Neural crest cell (in vitro differentiated cells): ENCODE measurements around the gene RARRES1. TPM values are rescaled to one million over a fixed set of nuclear protein-coding genes. Genes with fewer than 3 reads are reported as not detected.

ENCODE experiments used
- DNase-seq: peaks from one replicate; pipeline ENCODE4 v3.0.0; 2021; ENCODE audit warnings: low read depth, mixed read lengths, low spot score
- H3K27ac Mint-ChIP-seq: one replicate; pipeline ENCODE4 v1.8.0; 2021; ENCODE audit warnings: mild to moderate bottlenecking, mixed read lengths; ENCODE audit not compliant: unreplicated experiment
- H3K27me3 Mint-ChIP-seq: 2 replicates; pipeline ENCODE4 v1.8.0; 2021; ENCODE audit warnings: low read depth, mild to moderate bottlenecking, mixed read lengths
- H3K36me3 Mint-ChIP-seq: 2 replicates; pipeline ENCODE4 v1.8.0; 2021; ENCODE audit warnings: low read depth, mild to moderate bottlenecking, mixed read lengths
- H3K4me1 Mint-ChIP-seq: 2 replicates; pipeline ENCODE4 v1.8.0; 2021; ENCODE audit warnings: mixed read lengths
- H3K4me3 Mint-ChIP-seq: one replicate; pipeline ENCODE4 v1.8.0; 2021; ENCODE audit warnings: mild to moderate bottlenecking, mixed read lengths
- H3K9me3 Mint-ChIP-seq: 2 replicates; pipeline ENCODE4 v1.8.0; 2021; ENCODE audit warnings: mixed read lengths
- CTCF ChIP-seq: fragments of 200-600 bp; sonication (generic); conservative IDR thresholded peaks from 2 replicates; pipeline ENCODE4 v1.5.0; 2021; ENCODE audit warnings: antibody characterized with exemption, mild to moderate bottlenecking
- total RNA-seq: library from RNA; stranded (reverse); gene quantifications from 2 replicates; pipeline ENCODE4 v1.2.1, GENCODE V29; 2021

RARRES1 gene
- total RNA-seq, 1 donor from 2014 or later, result 1.4 TPM

GRCh38 chr3:158773166-158773565 lies 40.9 kb upstream of the RARRES1 start:
- no peak for DNase-seq
- Mint-ChIP-seq H3K36me3 (no peaks in the 10 kb centered on the region), H3K27ac (no peak overlapping the region), H3K27me3 (no peaks in the 10 kb centered on the region), H3K9me3 (peaks cover 2% of the 10 kb centered on the region), H3K4me1 (peaks cover 9% of the 10 kb centered on the region), H3K4me3 (no peak overlapping the region)
- TF ChIP-seq CTCF, result no peak

GRCh38 chr3:158771982-158772381 lies 39.7 kb upstream of the RARRES1 start:
- Mint-ChIP-seq H3K4me1 (peaks cover 13% of the 10 kb centered on the region), H3K4me3 (no peak overlapping the region), H3K27ac (no peak overlapping the region), H3K9me3 (no peaks in the 10 kb centered on the region), H3K27me3 (no peaks in the 10 kb centered on the region), H3K36me3 (no peaks in the 10 kb centered on the region)
- no peak for DNase-seq
- no peak for TF ChIP-seq CTCF

- H3K27me3 Mint-ChIP-seq, result no peaks in the 10 kb centered on the region
- H3K36me3 Mint-ChIP-seq, result no peaks in the 10 kb centered on the region
- peaks cover 13% of the 10 kb centered on the region for H3K4me1 Mint-ChIP-seq
- H3K27ac Mint-ChIP-seq, result no peak overlapping the region
- no peak overlapping the region for H3K4me3 Mint-ChIP-seq
- TF ChIP-seq CTCF, result no peak
- no peaks in the 10 kb centered on the region for H3K9me3 Mint-ChIP-seq
- DNase-seq, result no peak
Measured at GRCh38 chr3:158771577-158771976, 39.3 kb upstream of the RARRES1 start.

- Mint-ChIP-seq H3K36me3 (no peaks in the 10 kb centered on the region), H3K27ac (no peak overlapping the region), H3K4me3 (no peak overlapping the region), H3K27me3 (no peaks in the 10 kb centered on the region), H3K4me1 (peaks cover 13% of the 10 kb centered on the region), H3K9me3 (no peaks in the 10 kb centered on the region)
- no peak for DNase-seq
- no peak for TF ChIP-seq CTCF
Measured at GRCh38 chr3:158770741-158771350, 38.6 kb upstream of the RARRES1 start.

- TF ChIP-seq CTCF, result no peak
- Mint-ChIP-seq H3K4me1 (peaks cover 13% of the 10 kb centered on the region), H3K4me3 (no peak overlapping the region), H3K36me3 (no peaks in the 10 kb centered on the region), H3K9me3 (no peaks in the 10 kb centered on the region), H3K27me3 (no peaks in the 10 kb centered on the region), H3K27ac (no peak overlapping the region)
- DNase-seq, result no peak
Measured at GRCh38 chr3:158769952-158770740, 37.9 kb upstream of the RARRES1 start.
